H1 (cell line): ENCODE measurements around the gene SLC28A1. TPM values are rescaled to one million over a fixed set of nuclear protein-coding genes. Genes with fewer than 3 reads are reported as not detected.
A peak's percentile ranks its signal among the peaks of the same experiment; 100 is the strongest.

ENCODE experiments used
- CTCF ChIA-PET: fragments of 300-600 bp; sonication (Branson Sonifier 250); formaldehyde crosslinking; loops from one replicate; lab custom pipeline; 2021; ENCODE audit not compliant: partially characterized antibody; lab: Charles Lee
- POLR2A ChIA-PET: fragments of 300-600 bp; sonication (Branson Sonifier 250); formaldehyde crosslinking; loops from one replicate; lab custom pipeline; 2021; ENCODE audit warnings: inconsistent platforms; ENCODE audit not compliant: partially characterized antibody; lab: Charles Lee
- DNase-seq, 2 experiments: peaks; one replicate each; pipeline versions ENCODE4 v3.0.0 to v3.0.0-alpha.2; 2010 to 2022; ENCODE audit warnings: low spot score in 2 of 2, low read depth in 1 of 2, mixed read lengths in 1 of 2
- FAIRE-seq: peaks from 2 replicates; lab custom pipeline; 2011; peaks lifted over from hg19 to GRCh38; lab: Jason Lieb, UNC
- H2AFZ ChIP-seq: 2 replicates; pipeline ENCODE4 v1.8.1; 2012; ENCODE audit warnings: low read length, inconsistent platforms
- H2AK5ac ChIP-seq: 2 replicates; pipeline ENCODE4 v1.6.1; 2013; ENCODE audit warnings: low read depth, low read length
- H2BK120ac ChIP-seq: replicated peaks from 2 replicates; pipeline ENCODE3; 2013; ENCODE audit warnings: low read depth, low read length, inconsistent platforms
- H2BK12ac ChIP-seq: 2 replicates; pipeline ENCODE4 v1.6.1; 2013; ENCODE audit warnings: low read depth, low read length
- H2BK15ac ChIP-seq: 2 replicates; pipeline ENCODE4 v1.6.1; 2013; ENCODE audit warnings: low read length
- H2BK20ac ChIP-seq: 2 replicates; pipeline ENCODE4 v1.6.1; 2013; ENCODE audit warnings: low read length
- H2BK5ac ChIP-seq: 2 replicates; pipeline ENCODE4 v1.6.1; 2013; ENCODE audit warnings: low read depth, low read length
- H3K14ac ChIP-seq: 2 replicates; pipeline ENCODE4 v1.6.1; 2013; ENCODE audit warnings: inconsistent platforms; ENCODE audit not compliant: insufficient read length
- H3K18ac ChIP-seq: 2 replicates; pipeline ENCODE4 v1.6.1; 2013; ENCODE audit warnings: low read length; ENCODE audit errors: extremely low read depth
- H3K23ac ChIP-seq: 2 replicates; pipeline ENCODE4 v1.6.1; 2013; ENCODE audit warnings: inconsistent platforms; ENCODE audit not compliant: insufficient read length
- H3K23me2 ChIP-seq: 2 replicates; pipeline ENCODE4 v1.6.1; 2013; ENCODE audit warnings: low read depth, low read length
- H3K27ac ChIP-seq: 2 replicates; pipeline ENCODE4 v1.6.1; 2011; ENCODE audit warnings: low read depth, low read length, inconsistent platforms
- H3K27me3 ChIP-seq, 4 experiments: replicated peaks in 1 of 4; 1 replicate in 1 of 4; 2 replicates in 3 of 4; pipeline versions ENCODE4 v1.6.1 to v1.8.1; 2011 to 2013; ENCODE audit warnings: low read length in 3 of 4, mild to moderate bottlenecking in 3 of 4, inconsistent platforms in 2 of 4, mixed read lengths in 2 of 4, moderate library complexity in 1 of 4; ENCODE audit not compliant: control insufficient read depth in 3 of 4, insufficient read depth in 3 of 4; ENCODE audit errors: extremely low read depth in 1 of 4
- H3K36me3 ChIP-seq, 4 experiments: 2 replicates each; pipeline versions ENCODE4 v1.6.1 to v1.8.1; 2011 to 2013; ENCODE audit warnings: mild to moderate bottlenecking in 4 of 4, low read length in 3 of 4, moderate library complexity in 2 of 4, control low read depth in 1 of 4, inconsistent platforms in 1 of 4; ENCODE audit not compliant: insufficient read depth in 4 of 4, control insufficient read depth in 2 of 4
- H3K4ac ChIP-seq: replicated peaks from 2 replicates; pipeline ENCODE3; 2013; ENCODE audit warnings: low read length, low read depth, mixed read lengths, inconsistent platforms; ENCODE audit not compliant: insufficient read length
- H3K4me1 ChIP-seq, 4 experiments: replicated peaks in 1 of 4; 1 replicate in 1 of 4; 2 replicates in 3 of 4; pipeline versions ENCODE4 v1.6.1 to v1.8.1; 2011 to 2013; ENCODE audit warnings: low read length in 3 of 4, inconsistent platforms in 2 of 4, mixed read lengths in 1 of 4; ENCODE audit not compliant: insufficient read depth in 4 of 4, control insufficient read depth in 3 of 4
- H3K4me2 ChIP-seq, 2 experiments: 2 replicates each; pipeline versions ENCODE4 v1.6.1 to v1.8.1; 2011 to 2013; ENCODE audit warnings: low read depth in 2 of 2, low read length in 2 of 2, control low read depth in 1 of 2, inconsistent platforms in 1 of 2, mild to moderate bottlenecking in 1 of 2; ENCODE audit not compliant: insufficient read depth in 1 of 2
- H3K4me3 ChIP-seq, 4 experiments: fragments of 200-600, 300-600 bp in 1 of 4; sonication (generic), shearing (Covaris generic), sonication (Bioruptor Twin) in 1 of 4; 2 replicates each; pipeline versions ENCODE4 v1.5.1 to v1.8.1; 2011 to 2016; ENCODE audit warnings: low read length in 4 of 4, low read depth in 3 of 4, control low read depth in 2 of 4, inconsistent platforms in 2 of 4, mild to moderate bottlenecking in 2 of 4, mixed read lengths in 1 of 4, moderate library complexity in 1 of 4; ENCODE audit not compliant: insufficient read depth in 2 of 4; ENCODE audit errors: extremely low read depth in 1 of 4
- H3K56ac ChIP-seq: replicated peaks from 2 replicates; pipeline ENCODE3; 2013; ENCODE audit warnings: low read depth, mild to moderate bottlenecking, mixed read lengths, low read length, inconsistent platforms; ENCODE audit not compliant: insufficient read length
- H3K79me1 ChIP-seq: 2 replicates; pipeline ENCODE4 v1.6.1; 2013; ENCODE audit warnings: low read depth, low read length, control low read depth
- H3K79me2 ChIP-seq, 2 experiments: 2 replicates each; pipeline versions ENCODE4 v1.6.1 to v1.8.1; 2012 to 2013; ENCODE audit warnings: low read length in 2 of 2, mild to moderate bottlenecking in 2 of 2, inconsistent platforms in 1 of 2; ENCODE audit not compliant: insufficient read depth in 2 of 2, control insufficient read depth in 1 of 2
- H3K9ac ChIP-seq, 4 experiments: replicated peaks in 1 of 4; 1 replicate in 1 of 4; 2 replicates in 3 of 4; pipeline versions ENCODE4 v1.6.1 to v1.8.1; 2011 to 2013; ENCODE audit warnings: low read depth in 3 of 4, low read length in 3 of 4, control low read depth in 2 of 4, mild to moderate bottlenecking in 2 of 4, moderate library complexity in 2 of 4, inconsistent platforms in 1 of 4; ENCODE audit errors: extremely low read depth in 1 of 4
- H3K9me3 ChIP-seq, 2 experiments: 2 replicates each; pipeline versions ENCODE4 v1.6.1 to v1.8.1; 2012 to 2013; ENCODE audit warnings: mild to moderate bottlenecking in 2 of 2, moderate library complexity in 2 of 2, control low read depth in 1 of 2, inconsistent platforms in 1 of 2, low read depth in 1 of 2, low read length in 1 of 2, mixed read lengths in 1 of 2; ENCODE audit not compliant: insufficient read depth in 2 of 2
- H4K20me1 ChIP-seq, 2 experiments: replicated peaks in 1 of 2; 2 replicates each; pipeline versions ENCODE3 to v1.8.1; 2011 to 2013; ENCODE audit warnings: inconsistent platforms in 2 of 2, low read length in 2 of 2, mild to moderate bottlenecking in 1 of 2; ENCODE audit not compliant: insufficient read depth in 2 of 2, control insufficient read depth in 1 of 2
- H4K5ac ChIP-seq: 2 replicates; pipeline ENCODE4 v1.6.1; 2013; ENCODE audit warnings: low read length, low read depth, mixed read lengths, inconsistent platforms; ENCODE audit not compliant: insufficient read length
- H4K8ac ChIP-seq: 2 replicates; pipeline ENCODE4 v1.8.0; 2013; ENCODE audit warnings: mild to moderate bottlenecking, moderate library complexity, low read length, inconsistent platforms; ENCODE audit not compliant: insufficient read depth; ENCODE audit errors: extremely low read depth
- H4K91ac ChIP-seq: replicated peaks from 2 replicates; pipeline ENCODE3; 2013; ENCODE audit warnings: low read length, mixed read lengths, inconsistent platforms; ENCODE audit not compliant: insufficient read length
- CEBPB ChIP-seq: IDR thresholded peaks from 2 replicates; pipeline ENCODE4 v1.6.1; 2012; ENCODE audit warnings: low read depth, low read length
- EP300 ChIP-seq, 2 experiments: IDR thresholded peaks; 1 replicate in 1 of 2; 2 replicates in 1 of 2; pipeline ENCODE4 v1.6.1; 2011 to 2012; ENCODE audit warnings: low read depth in 2 of 2, low read length in 2 of 2, mild to moderate bottlenecking in 2 of 2, borderline replicate concordance in 1 of 2, inconsistent platforms in 1 of 2, moderate library complexity in 1 of 2
- MAFK ChIP-seq: IDR thresholded peaks from 2 replicates; pipeline ENCODE4 v1.6.1; 2012; ENCODE audit warnings: low read depth, mild to moderate bottlenecking, improper control_type of control experiment, low read length
- RNF2 ChIP-seq: fragments of 200-900, 300-1000 bp; sonication (generic); IDR thresholded peaks from 2 replicates; pipeline ENCODE4 v1.7.1; 2016; ENCODE audit warnings: borderline replicate concordance, low read depth, mild to moderate bottlenecking, antibody characterized with exemption, low read length; ENCODE audit not compliant: poor library complexity, severe bottlenecking; ENCODE audit errors: missing control alignments
- RXRA ChIP-seq: IDR thresholded peaks from 2 replicates; pipeline ENCODE4 v1.6.1; 2011; ENCODE audit warnings: low read depth, mild to moderate bottlenecking, low read length, moderate library complexity; ENCODE audit not compliant: insufficient read depth
- SUZ12 ChIP-seq: fragments of 200-600 bp; sonication (generic); IDR thresholded peaks from 2 replicates; pipeline ENCODE4 v1.6.1; 2012; ENCODE audit warnings: mild to moderate bottlenecking, inconsistent platforms, low read length, moderate library complexity, mixed read lengths
- TAF1 ChIP-seq: IDR thresholded peaks from 2 replicates; pipeline ENCODE4 v1.6.1; 2011; ENCODE audit warnings: mild to moderate bottlenecking, low read depth, low read length
- TAF7 ChIP-seq: optimal IDR thresholded peaks from 2 replicates; pipeline ENCODE3; 2011; ENCODE audit warnings: low read depth, mild to moderate bottlenecking, inconsistent platforms, low read length, moderate library complexity, borderline replicate concordance
- YY1 ChIP-seq: IDR thresholded peaks from 2 replicates; pipeline ENCODE4 v1.6.1; 2011; ENCODE audit warnings: low read depth, mild to moderate bottlenecking, low read length
- WGBS, 2 experiments: shearing (Covaris generic) in 1 of 2; methylation state at CpG; one replicate each; pipeline versions ENCODE4 v1.1.6 to v1.1.7; 2013 to 2015; ENCODE audit warnings: low lambda C conversion rate in 2 of 2, mixed read lengths in 2 of 2, inconsistent platforms in 1 of 2, low coverage in 1 of 2, missing lambda C conversion rate in 1 of 2; ENCODE audit not compliant: insufficient replicate concordance in 2 of 2, insufficient coverage in 1 of 2, insufficient read length in 1 of 2; ENCODE audit errors: extremely low coverage in 1 of 2, missing lambda C conversion rate in 1 of 2; 5-methylcytosine and 5-hydroxymethylcytosine counted together
- polyA plus RNA-seq, 7 experiments: library from polyadenylated mRNA; depleted of rRNA in 3 of 7; stranded (reverse) in 5 of 7; unstranded in 2 of 7; fragments of >200 nt in 5 of 7; fragments of 200-250 nt in 2 of 7; gene quantifications; 1 replicate in 5 of 7; 2 replicates in 1 of 7; 4 replicates in 1 of 7; pipeline versions ENCODE4 v1.2.1 to v1.2.3, GENCODE V29; 2011 to 2013; ENCODE audit warnings: missing spikeins in 2 of 7, mixed read lengths in 2 of 7
- total RNA-seq: library from RNA; stranded (reverse); fragmentation: NEBNext Ultra II Directional; extraction: Animal tissue kit (Norgen Biotek cat#: 25700); gene quantifications from 2 replicates; pipeline ENCODE4 v1.2.1, GENCODE V29; 2021
- TF ChIP-seq, protein P1 (sequence below): IDR thresholded peaks from 2 replicates; pipeline ENCODE4 v1.6.1; 2011; ENCODE audit warnings: low read depth, mild to moderate bottlenecking, low read length; ENCODE audit not compliant: insufficient read depth
- TF ChIP-seq, protein P2 (sequence below): IDR thresholded peaks from 2 replicates; pipeline ENCODE4 v1.6.1; 2012; ENCODE audit warnings: inconsistent platforms

Gene SLC28A1
- total and polyA plus RNA-seq, 2 of the 8 experiments (the other 6 are each of a cell fraction or from before 2014, with no cell fraction given): 0.09 TPM; not detected in 1

DNA sequence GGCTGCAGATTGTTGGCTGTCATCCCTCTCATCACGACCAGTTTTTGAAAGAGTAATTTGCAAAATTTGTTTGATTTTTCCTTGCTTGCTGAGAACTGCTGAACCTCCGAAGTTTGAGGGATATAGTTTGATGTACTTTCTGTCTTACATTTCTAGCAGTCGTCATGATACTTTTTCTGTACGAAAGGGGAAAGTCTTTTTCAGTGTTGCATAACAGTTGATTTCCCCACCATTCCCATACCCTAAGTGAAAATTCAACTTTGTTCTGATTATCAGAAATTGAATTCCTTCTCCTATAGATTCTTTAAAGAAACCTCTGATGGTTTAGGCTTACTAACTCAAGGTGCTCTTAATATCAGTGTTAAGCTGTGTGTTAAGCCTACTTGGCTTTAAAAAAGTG is 98.8 kb downstream of the SLC28A1 start:
- POLR2A ChIA-PET: no interaction called here
- H3K9me3 ChIP-seq: no peaks in the 10 kb centered on the region
- WGBS, 2 experiments: 78% methylated on average over 4 of the region's 4 CpGs; no CpG with 5 or more reads in 1 of the 2 experiments
- no peak overlapping the region for H3K14ac ChIP-seq
- peak overlapping the region in 2 of 4 experiments; percentile 42 to 86; a peak in 1 of 8 replicates for H3K4me3 ChIP-seq
- H3K18ac ChIP-seq: no peak overlapping the region
- H2BK20ac ChIP-seq: no peak overlapping the region
- H3K4me1 ChIP-seq: peaks cover 0 to 5% (median 2%) of the 10 kb centered on the region in 4 experiments; a peak in 4 of 7 replicates
- H3K4ac ChIP-seq: no peak overlapping the region
- H3K4me2 ChIP-seq: peak overlapping the region in 1 of 2 experiments; percentile 73; a peak in 2 of 4 replicates
- H2BK5ac ChIP-seq: no peak overlapping the region
- H4K20me1 ChIP-seq: peaks cover 3 to 6% of the 10 kb centered on the region in 2 experiments
- peaks cover 14% of the 10 kb centered on the region; the same call in 1 of the 2 replicates for H3K23me2 ChIP-seq
- no peak overlapping the region for H2BK12ac ChIP-seq
- FAIRE-seq (no peak), DNase-seq (no peak)
- H3K23ac ChIP-seq: no peak overlapping the region
- no peak overlapping the region for H4K8ac ChIP-seq
- H2AFZ ChIP-seq: no peak overlapping the region
- H3K56ac ChIP-seq: no peak overlapping the region
- no peak overlapping the region for H3K27ac ChIP-seq
- no peak overlapping the region for H3K9ac ChIP-seq
- H3K27me3 ChIP-seq: peaks cover 5 to 38% (median 29%) of the 10 kb centered on the region in 4 experiments
- H3K79me1 ChIP-seq: no peaks in the 10 kb centered on the region
- 0 out of 4 replicates have a peak, but pooled peaks cover 0 to 6% of the 10 kb centered on the region in 2 experiments for H3K79me2 ChIP-seq
- H3K36me3 ChIP-seq: no peaks in the 10 kb centered on the region
- H2BK15ac ChIP-seq: no peak overlapping the region
- no peak overlapping the region for H2AK5ac ChIP-seq
- H2BK120ac ChIP-seq: no peak overlapping the region
- no peak overlapping the region for H4K91ac ChIP-seq
- no peak overlapping the region for H4K5ac ChIP-seq
- CTCF ChIA-PET: interaction anchor here (1.0 kb wide), 1 partner anchor 30 kb away, joined by 3 read pairs; no protein-coding TSS in a partner anchor
- TF ChIP-seq TAF1: no peak
- TF ChIP-seq YY1: no peak
- TF ChIP-seq RNF2: no peak
- no peak for TF ChIP-seq SUZ12
- no peak for TF ChIP-seq EP300 (IDR thresholded peaks at IDR 0.05; ENCODE audit: borderline replicate concordance in 1 of 2, low read depth in 2 of 2, low read length in 2 of 2)
- TF ChIP-seq MAFK: no peak
- no peak for TF ChIP-seq RXRA
- no peak for TF ChIP-seq TAF7
- TF ChIP-seq CEBPB: no peak
- TF ChIP-seq, protein P1, sequence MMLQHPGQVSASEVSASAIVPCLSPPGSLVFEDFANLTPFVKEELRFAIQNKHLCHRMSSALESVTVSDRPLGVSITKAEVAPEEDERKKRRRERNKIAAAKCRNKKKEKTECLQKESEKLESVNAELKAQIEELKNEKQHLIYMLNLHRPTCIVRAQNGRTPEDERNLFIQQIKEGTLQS: no peak
- TF ChIP-seq, protein P2, sequence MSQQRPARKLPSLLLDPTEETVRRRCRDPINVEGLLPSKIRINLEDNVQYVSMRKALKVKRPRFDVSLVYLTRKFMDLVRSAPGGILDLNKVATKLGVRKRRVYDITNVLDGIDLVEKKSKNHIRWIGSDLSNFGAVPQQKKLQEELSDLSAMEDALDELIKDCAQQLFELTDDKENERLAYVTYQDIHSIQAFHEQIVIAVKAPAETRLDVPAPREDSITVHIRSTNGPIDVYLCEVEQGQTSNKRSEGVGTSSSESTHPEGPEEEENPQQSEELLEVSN: no peak
